ENCODE measurements around the gene SH3RF3.

DNA sequence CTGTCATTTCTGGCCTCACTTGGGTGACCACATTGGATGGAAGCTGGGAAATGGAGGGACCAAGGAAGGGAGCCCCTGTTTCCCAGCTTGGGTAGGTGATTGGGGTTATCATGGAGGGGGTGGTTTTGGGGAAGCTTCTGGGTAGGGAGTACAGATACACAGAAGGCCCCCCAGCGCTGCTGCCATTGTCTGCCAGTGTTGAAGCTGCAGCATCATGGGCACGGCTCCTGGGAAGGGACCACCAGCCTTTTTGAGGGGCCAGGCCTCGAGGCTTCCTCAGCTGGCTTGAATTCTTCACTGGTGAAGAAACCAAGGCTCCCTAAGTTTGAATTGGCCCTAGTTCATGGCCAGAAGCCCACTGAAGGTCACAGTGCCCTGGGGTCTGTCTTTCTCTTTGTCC, 25.2 kb downstream of the SH3RF3 start:
- TF ChIP-seq POLR2A (IDR thresholded peaks at IDR 0.05) (no peak), POLR2AphosphoS5 (IDR thresholded peaks at IDR 0.05) (no peak)
- TF ChIP-seq, protein P1, sequence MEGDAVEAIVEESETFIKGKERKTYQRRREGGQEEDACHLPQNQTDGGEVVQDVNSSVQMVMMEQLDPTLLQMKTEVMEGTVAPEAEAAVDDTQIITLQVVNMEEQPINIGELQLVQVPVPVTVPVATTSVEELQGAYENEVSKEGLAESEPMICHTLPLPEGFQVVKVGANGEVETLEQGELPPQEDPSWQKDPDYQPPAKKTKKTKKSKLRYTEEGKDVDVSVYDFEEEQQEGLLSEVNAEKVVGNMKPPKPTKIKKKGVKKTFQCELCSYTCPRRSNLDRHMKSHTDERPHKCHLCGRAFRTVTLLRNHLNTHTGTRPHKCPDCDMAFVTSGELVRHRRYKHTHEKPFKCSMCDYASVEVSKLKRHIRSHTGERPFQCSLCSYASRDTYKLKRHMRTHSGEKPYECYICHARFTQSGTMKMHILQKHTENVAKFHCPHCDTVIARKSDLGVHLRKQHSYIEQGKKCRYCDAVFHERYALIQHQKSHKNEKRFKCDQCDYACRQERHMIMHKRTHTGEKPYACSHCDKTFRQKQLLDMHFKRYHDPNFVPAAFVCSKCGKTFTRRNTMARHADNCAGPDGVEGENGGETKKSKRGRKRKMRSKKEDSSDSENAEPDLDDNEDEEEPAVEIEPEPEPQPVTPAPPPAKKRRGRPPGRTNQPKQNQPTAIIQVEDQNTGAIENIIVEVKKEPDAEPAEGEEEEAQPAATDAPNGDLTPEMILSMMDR (IDR thresholded peaks at IDR 0.05): no peak
